ENCODE results near the gene REEP3. TPM values are rescaled to one million over a fixed set of nuclear protein-coding genes. Genes with fewer than 3 reads are reported as not detected.

REEP3 gene
- polyA plus RNA-seq, 1 experiment = 8.3 TPM

- Histone ChIP-seq H3K4me3 (ENCODE audit: low read depth, low read length) (no peak overlapping the region), H3K27me3 (ENCODE audit: control insufficient read depth, insufficient read depth, low read length) (no peaks in the 10 kb centered on the region), H3K36me3 (ENCODE audit: control insufficient read depth, insufficient read depth, low read length) (no peaks in the 10 kb centered on the region)
- ChIA-PET POLR2A (no interaction called here), CTCF (interaction anchor here (0.7 to 2.7 kb wide), 5 partner anchors 10 to 880 kb away, joined by 3 to 11 read pairs (median 3); no protein-coding TSS in a partner anchor)
- TF ChIP-seq CTCF (IDR thresholded peaks at IDR 0.05; ENCODE audit: insufficient read depth, low read depth, low read length) = no peak
- DNase-seq (ENCODE audit: low read depth) = no peak
Observed at GRCh38 chr10:63634488-63635065, 113.4 kb downstream of the REEP3 start.

GRCh38 chr10:63636812-63637211 is 115.6 kb downstream of the REEP3 start:
- CTCF ChIA-PET = interaction anchor here (0.9 to 1.8 kb wide), 3 partner anchors 15 to 419 kb away, joined by 3 to 6 read pairs (median 3); no protein-coding TSS in a partner anchor
- no peak for DNase-seq (ENCODE audit: low read depth)
- Histone ChIP-seq H3K27me3 (ENCODE audit: control insufficient read depth, insufficient read depth, low read length) (no peaks in the 10 kb centered on the region), H3K36me3 (ENCODE audit: control insufficient read depth, insufficient read depth, low read length) (no peaks in the 10 kb centered on the region), H3K4me3 (ENCODE audit: low read depth, low read length) (no peak overlapping the region)
- TF ChIP-seq CTCF (IDR thresholded peaks at IDR 0.05; ENCODE audit: insufficient read depth, low read depth, low read length) = no peak
- POLR2A ChIA-PET = no interaction called here

- no peak for DNase-seq (ENCODE audit: low read depth)
- POLR2A ChIA-PET = no interaction called here
- TF ChIP-seq CTCF (IDR thresholded peaks at IDR 0.05; ENCODE audit: insufficient read depth, low read depth, low read length) = no peak
- no peaks in the 10 kb centered on the region for H3K36me3 ChIP-seq (ENCODE audit: control insufficient read depth, insufficient read depth, low read length)
- H3K27me3 ChIP-seq (ENCODE audit: control insufficient read depth, insufficient read depth, low read length) = no peaks in the 10 kb centered on the region
- no peak overlapping the region for H3K4me3 ChIP-seq (ENCODE audit: low read depth, low read length)
- CTCF ChIA-PET = interaction anchor here (0.7 to 1.8 kb wide), 2 partner anchors 82 to 183 kb away, joined by 3 to 6 read pairs; no protein-coding TSS in a partner anchor
Observed at GRCh38 chr10:63637901-63638327, 116.7 kb downstream of the REEP3 start.

- H3K36me3 ChIP-seq (ENCODE audit: control insufficient read depth, insufficient read depth, low read length) = no peaks in the 10 kb centered on the region
- no peak for DNase-seq (ENCODE audit: low read depth)
- ChIA-PET POLR2A (no interaction called here), CTCF (no interaction called here)
- no peak overlapping the region for H3K4me3 ChIP-seq (ENCODE audit: low read depth, low read length)
- no peaks in the 10 kb centered on the region for H3K27me3 ChIP-seq (ENCODE audit: control insufficient read depth, insufficient read depth, low read length)
- TF ChIP-seq CTCF (IDR thresholded peaks at IDR 0.05; ENCODE audit: insufficient read depth, low read depth, low read length) = no peak
Observed at GRCh38 chr10:63641366-63641765, 120.2 kb downstream of the REEP3 start.

GRCh38 chr10:63641799-63642198 is 120.6 kb downstream of the REEP3 start:
- ChIA-PET POLR2A (no interaction called here), CTCF (no interaction called here)
- TF ChIP-seq CTCF (IDR thresholded peaks at IDR 0.05; ENCODE audit: insufficient read depth, low read depth, low read length) = no peak
- no peaks in the 10 kb centered on the region for H3K36me3 ChIP-seq (ENCODE audit: control insufficient read depth, insufficient read depth, low read length)
- no peak for DNase-seq (ENCODE audit: low read depth)
- H3K4me3 ChIP-seq (ENCODE audit: low read depth, low read length) = no peak overlapping the region
- H3K27me3 ChIP-seq (ENCODE audit: control insufficient read depth, insufficient read depth, low read length) = no peaks in the 10 kb centered on the region
